Breast epithelium (tissue), 4 donors: ENCODE results near the gene PDZD2. TPM values are rescaled to one million over a fixed set of nuclear protein-coding genes. Genes with fewer than 3 reads are reported as not detected.

ENCODE experiments used
- DNase-seq, 2 donors: peaks; one replicate each; pipeline ENCODE4 v3.0.0-alpha.2; 2019; ENCODE audit warnings: low spot score in 2 of 2
- H3K27ac ChIP-seq, 2 donors: fragments of 200-600 bp; sonication (generic) in 1 of 2; one replicate each; pipeline ENCODE4 v1.5.1; 2016 to 2019; ENCODE audit warnings: mild to moderate bottlenecking in 1 of 2
- H3K27me3 ChIP-seq, 2 donors: fragments of 200-600 bp; sonication (generic) in 1 of 2; one replicate each; pipeline versions ENCODE4 v1.5.1 to v1.6.0; 2017 to 2019; ENCODE audit warnings: control low read depth in 1 of 2, mild to moderate bottlenecking in 1 of 2
- H3K36me3 ChIP-seq: fragments of 200-600 bp; one replicate; pipeline ENCODE4 v1.5.1; 2019
- H3K4me1 ChIP-seq, 2 donors: fragments of 200-600 bp; sonication (generic); one replicate each; pipeline ENCODE4 v1.5.1; 2016 to 2019; ENCODE audit warnings: control low read depth in 1 of 2
- H3K4me3 ChIP-seq, 3 donors: fragments of 200-600 bp; sonication (generic); 1 replicate in 2 of 3; 2 replicates in 1 of 3; pipeline ENCODE4 v1.5.1; 2016 to 2019; ENCODE audit warnings: mild to moderate bottlenecking in 3 of 3, moderate library complexity in 2 of 3
- H3K9me3 ChIP-seq, 2 donors: fragments of 200-600 bp; sonication (generic) in 1 of 2; one replicate each; pipeline ENCODE4 v1.5.1; 2016 to 2019; ENCODE audit warnings: control low read depth in 1 of 2
- CTCF ChIP-seq, 3 donors: fragments of 450-650 bp; IDR thresholded peaks; one replicate each; pipeline ENCODE4 v1.5.1; 2016 to 2017; ENCODE audit warnings: antibody characterized with exemption in 3 of 3, mild to moderate bottlenecking in 3 of 3, moderate library complexity in 3 of 3
- POLR2A ChIP-seq: fragments of 450-650 bp; IDR thresholded peaks from one replicate; pipeline ENCODE4 v1.6.1; 2016; ENCODE audit warnings: antibody characterized with exemption, mild to moderate bottlenecking, moderate library complexity
- POLR2AphosphoS5 ChIP-seq, 3 donors: sonication (generic); formaldehyde crosslinking; IDR thresholded peaks; one replicate each; pipeline ENCODE4 v1.6.1; 2017; ENCODE audit warnings: antibody characterized with exemption in 3 of 3
- intact Hi-C: fragments of 100-400 bp; cut with DNase I; formaldehyde crosslinking; loops from one replicate; pipeline ENCODE4 v1.15.1; 2023; ENCODE audit warnings: low total_unique reads
- total RNA-seq, 3 donors: library from RNA; depleted of rRNA; stranded (reverse); fragments of >200 nt; gene quantifications; one replicate each; pipeline ENCODE4 v1.1.0, GENCODE V29; 2016

The PDZD2 gene
- total RNA-seq, 3 donors from 2014 or later: 16.8 to 23.3 (median 17.7) TPM

GRCh38 chr5:31832966-31833365 lies 194.0 kb downstream of the PDZD2 start:
- DNase-seq: no peak
- Histone ChIP-seq H3K9me3 (peaks cover 5 to 10% of the 10 kb centered on the region in 2 donors), H3K27ac (no peak overlapping the region), H3K36me3 (no peaks in the 10 kb centered on the region), H3K4me1 (no peaks in the 10 kb centered on the region), H3K4me3 (no peak overlapping the region), H3K27me3 (no peaks in the 10 kb centered on the region)
- intact Hi-C loops: no loop called here
- TF ChIP-seq POLR2AphosphoS5 (IDR thresholded peaks at IDR 0.05) (no peak), CTCF (IDR thresholded peaks at IDR 0.05) (no peak), POLR2A (no peak)

- H3K4me1 ChIP-seq: no peaks in the 10 kb centered on the region
- no peak for TF ChIP-seq POLR2AphosphoS5 (IDR thresholded peaks at IDR 0.05)
- TF ChIP-seq POLR2A: no peak
- TF ChIP-seq CTCF (IDR thresholded peaks at IDR 0.05): no peak
- intact Hi-C loops: no loop called here
- H3K4me3 ChIP-seq: no peak overlapping the region
- no peak overlapping the region for H3K27ac ChIP-seq
- DNase-seq: no peak
- peaks cover 0 to 3% of the 10 kb centered on the region in 2 donors for H3K9me3 ChIP-seq
- H3K27me3 ChIP-seq: no peaks in the 10 kb centered on the region
- H3K36me3 ChIP-seq: no peaks in the 10 kb centered on the region
These were observed 194.8 kb downstream of the PDZD2 start for GRCh38 chr5:31833710-31834109.

GRCh38 chr5:31844622-31845345 lies 205.9 kb downstream of the PDZD2 start:
- intact Hi-C loops: no loop called here
- DNase-seq: no peak
- Histone ChIP-seq H3K4me1 (no peaks in the 10 kb centered on the region), H3K9me3 (no peaks in the 10 kb centered on the region), H3K27me3 (no peaks in the 10 kb centered on the region), H3K36me3 (no peaks in the 10 kb centered on the region), H3K4me3 (no peak overlapping the region), H3K27ac (no peak overlapping the region)
- TF ChIP-seq CTCF (IDR thresholded peaks at IDR 0.05) (no peak), POLR2AphosphoS5 (IDR thresholded peaks at IDR 0.05) (no peak), POLR2A (no peak)

GRCh38 chr5:31845361-31845760 lies 206.4 kb downstream of the PDZD2 start:
- no peak for DNase-seq
- Histone ChIP-seq H3K4me1 (no peaks in the 10 kb centered on the region), H3K9me3 (no peaks in the 10 kb centered on the region), H3K27me3 (no peaks in the 10 kb centered on the region), H3K36me3 (no peaks in the 10 kb centered on the region), H3K27ac (no peak overlapping the region), H3K4me3 (no peak overlapping the region)
- no peak for TF ChIP-seq CTCF (IDR thresholded peaks at IDR 0.05)
- TF ChIP-seq POLR2AphosphoS5 (IDR thresholded peaks at IDR 0.05): no peak
- TF ChIP-seq POLR2A: no peak
- intact Hi-C loops: no loop called here

- no peak for TF ChIP-seq POLR2A
- no peak for TF ChIP-seq POLR2AphosphoS5 (IDR thresholded peaks at IDR 0.05)
- Histone ChIP-seq H3K9me3 (no peaks in the 10 kb centered on the region), H3K27ac (no peak overlapping the region), H3K4me1 (no peaks in the 10 kb centered on the region), H3K27me3 (no peaks in the 10 kb centered on the region), H3K4me3 (no peak overlapping the region), H3K36me3 (no peaks in the 10 kb centered on the region)
- intact Hi-C loops: no loop called here
- DNase-seq: no peak
These were observed 208.0 kb downstream of the PDZD2 start for GRCh38 chr5:31846934-31847333.
